Neural cell (in vitro differentiated cells): ENCODE measurements around the gene KCNIP3. TPM values are rescaled to one million over a fixed set of nuclear protein-coding genes. Genes with fewer than 3 reads are reported as not detected.

Experiments used
- H2AFZ ChIP-seq: fragments of 200-600, 300-800 bp; sonication (generic), shearing (Covaris generic); 2 replicates; pipeline ENCODE4 v1.6.0; 2014; ENCODE audit warnings: low read depth, mild to moderate bottlenecking, antibody characterized with exemption, low read length, moderate library complexity
- H3F3A ChIP-seq: fragments of 200-600 bp; shearing (Covaris generic); 2 replicates; pipeline ENCODE4 v1.6.1; 2016; ENCODE audit warnings: mild to moderate bottlenecking, moderate library complexity, mixed read lengths, antibody characterized with exemption, low read length; ENCODE audit not compliant: insufficient read depth, poor library complexity, severe bottlenecking
- H3K27ac ChIP-seq: fragments of 200-600, 300-800 bp; sonication (generic), shearing (Covaris generic); 2 replicates; pipeline ENCODE4 v1.5.1; 2014; ENCODE audit warnings: mild to moderate bottlenecking, low read length, moderate library complexity
- H3K27me3 ChIP-seq: fragments of 300-800, 200-600 bp; sonication (generic), shearing (Covaris generic); 2 replicates; pipeline ENCODE4 v1.6.0; 2014; ENCODE audit warnings: mild to moderate bottlenecking, low read depth, low read length, moderate library complexity; ENCODE audit not compliant: insufficient read depth
- H3K36me3 ChIP-seq: fragments of 300-800, 200-600 bp; sonication (generic), shearing (Covaris generic); 2 replicates; pipeline ENCODE4 v1.5.1; 2014; ENCODE audit warnings: mild to moderate bottlenecking, antibody characterized with exemption, low read length, moderate library complexity; ENCODE audit not compliant: insufficient read depth
- H3K4me2 ChIP-seq: fragments of 300-800, 200-600 bp; sonication (generic), shearing (Covaris generic); 2 replicates; pipeline ENCODE4 v1.6.0; 2014; ENCODE audit warnings: mild to moderate bottlenecking, low read length
- H3K4me3 ChIP-seq: fragments of 300-800, 200-600 bp; sonication (generic), shearing (Covaris generic); 2 replicates; pipeline ENCODE4 v1.5.1; 2014; ENCODE audit warnings: mild to moderate bottlenecking, low read length, moderate library complexity
- H3K79me2 ChIP-seq: fragments of 200-600 bp; shearing (Covaris generic); replicated peaks from 2 replicates; pipeline ENCODE4 v1.6.0; 2014; ENCODE audit warnings: mild to moderate bottlenecking, low read length, moderate library complexity; ENCODE audit not compliant: insufficient read depth
- H3K9ac ChIP-seq: fragments of 300-800, 200-600 bp; sonication (generic), shearing (Covaris generic); 2 replicates; pipeline ENCODE4 v1.6.1; 2016; ENCODE audit warnings: mild to moderate bottlenecking, low read length, mixed read lengths
- H3K9me2 ChIP-seq: fragments of 200-600 bp; shearing (Covaris generic); 2 replicates; pipeline ENCODE4 v1.6.1; 2016; ENCODE audit warnings: mild to moderate bottlenecking, low read length, mixed read lengths; ENCODE audit not compliant: insufficient read depth
- H3K9me3 ChIP-seq: fragments of 200-600, 300-800 bp; sonication (generic), shearing (Covaris generic); 2 replicates; pipeline ENCODE4 v1.6.1; 2016; ENCODE audit warnings: mild to moderate bottlenecking, mixed run types, low read length, moderate library complexity, mixed read lengths
- H4K20me1 ChIP-seq: fragments of 200-600 bp; shearing (Covaris generic); 2 replicates; pipeline ENCODE4 v1.6.1; 2016; ENCODE audit warnings: mild to moderate bottlenecking, mixed run types; ENCODE audit not compliant: insufficient read depth
- CTCF ChIP-seq: fragments of 450-650 bp; IDR thresholded peaks from 2 replicates; pipeline ENCODE4 v1.5.1; 2014; ENCODE audit warnings: antibody characterized with exemption, mild to moderate bottlenecking, moderate library complexity; ENCODE audit not compliant: poor library complexity, severe bottlenecking
- EP300 ChIP-seq: fragments of 450-650 bp; conservative IDR thresholded peaks from 2 replicates; pipeline ENCODE4 v1.6.1; 2014; ENCODE audit warnings: antibody characterized with exemption, mild to moderate bottlenecking, moderate library complexity; ENCODE audit not compliant: poor library complexity, severe bottlenecking
- POLR2AphosphoS5 ChIP-seq: IDR thresholded peaks from 2 replicates; pipeline ENCODE4 v1.6.1; 2012
- RAD21 ChIP-seq: fragments of 450-650 bp; conservative IDR thresholded peaks from 2 replicates; pipeline ENCODE4 v1.6.1; 2014; ENCODE audit warnings: antibody characterized with exemption, mild to moderate bottlenecking, moderate library complexity
- REST ChIP-seq: IDR thresholded peaks from 2 replicates; pipeline ENCODE4 v1.6.1; 2012; ENCODE audit warnings: borderline replicate concordance
- SMC3 ChIP-seq: fragments of 450-650 bp; conservative IDR thresholded peaks from 2 replicates; pipeline ENCODE4 v1.6.1; 2014; ENCODE audit warnings: antibody characterized with exemption, mild to moderate bottlenecking, moderate library complexity; ENCODE audit not compliant: poor library complexity
- TAF1 ChIP-seq: IDR thresholded peaks from 2 replicates; pipeline ENCODE4 v1.6.1; 2012; ENCODE audit warnings: low read depth
- polyA plus RNA-seq: library from polyadenylated mRNA; depleted of rRNA; stranded (reverse); fragments of >200 nt; gene quantifications from 2 replicates; pipeline ENCODE4 v1.2.3, GENCODE V29; 2014

Gene KCNIP3
- polyA plus RNA-seq, 1 donor from 2014 or later, result not detected

GRCh38 chr2:95372216-95372829 is 75.2 kb downstream of the KCNIP3 start:
- H3F3A ChIP-seq, result no peaks in the 10 kb centered on the region
- H3K9ac ChIP-seq, result no peak overlapping the region
- peaks cover 11% of the 10 kb centered on the region for H3K9me3 ChIP-seq
- no peak overlapping the region for H3K4me2 ChIP-seq
- H3K27me3 ChIP-seq, result no peaks in the 10 kb centered on the region
- TF ChIP-seq RAD21 (no peak), POLR2AphosphoS5 (no peak), CTCF (no peak), SMC3 (no peak), EP300 (no peak), REST (no peak)
- H3K27ac ChIP-seq, result no peak overlapping the region
- H2AFZ ChIP-seq, result no peak overlapping the region
- no peaks in the 10 kb centered on the region for H3K9me2 ChIP-seq
- H3K4me3 ChIP-seq, result no peak overlapping the region
- H3K36me3 ChIP-seq, result no peaks in the 10 kb centered on the region
- no peaks in the 10 kb centered on the region for H3K79me2 ChIP-seq
- H4K20me1 ChIP-seq, result no peaks in the 10 kb centered on the region

- no peaks in the 10 kb centered on the region for H3K79me2 ChIP-seq
- no peak overlapping the region for H2AFZ ChIP-seq
- H3K27ac ChIP-seq, result no peak overlapping the region
- no peaks in the 10 kb centered on the region for H3K36me3 ChIP-seq
- H3K4me3 ChIP-seq, result no peak overlapping the region
- H3K9me2 ChIP-seq, result no peaks in the 10 kb centered on the region
- no peaks in the 10 kb centered on the region for H3F3A ChIP-seq
- H3K27me3 ChIP-seq, result no peaks in the 10 kb centered on the region
- no peak overlapping the region for H3K4me2 ChIP-seq
- no peaks in the 10 kb centered on the region for H4K20me1 ChIP-seq
- TF ChIP-seq REST, result no peak
- TF ChIP-seq TAF1, result no peak
- no peak overlapping the region for H3K9ac ChIP-seq
- peaks cover 11% of the 10 kb centered on the region for H3K9me3 ChIP-seq
These were observed 75.7 kb downstream of the KCNIP3 start for GRCh38 chr2:95372845-95373244.
